A549 treated with dexamethasone at 1 μM for 4 hours (cell line): ENCODE results near the gene MRPL21. TPM values are rescaled to one million over a fixed set of nuclear protein-coding genes. Genes with fewer than 3 reads are reported as not detected.

ENCODE experiments used
- total RNA-seq: library from RNA; stranded (reverse); fragments of 200-300 nt; extraction: Qiagen RNA extraction; gene quantifications from 5 replicates; pipeline ENCODE4 v1.2.3, GENCODE V29; 2022

Gene MRPL21
- 112 to 130 TPM (median 121 TPM) in 5 replicates for total RNA-seq

DNA sequence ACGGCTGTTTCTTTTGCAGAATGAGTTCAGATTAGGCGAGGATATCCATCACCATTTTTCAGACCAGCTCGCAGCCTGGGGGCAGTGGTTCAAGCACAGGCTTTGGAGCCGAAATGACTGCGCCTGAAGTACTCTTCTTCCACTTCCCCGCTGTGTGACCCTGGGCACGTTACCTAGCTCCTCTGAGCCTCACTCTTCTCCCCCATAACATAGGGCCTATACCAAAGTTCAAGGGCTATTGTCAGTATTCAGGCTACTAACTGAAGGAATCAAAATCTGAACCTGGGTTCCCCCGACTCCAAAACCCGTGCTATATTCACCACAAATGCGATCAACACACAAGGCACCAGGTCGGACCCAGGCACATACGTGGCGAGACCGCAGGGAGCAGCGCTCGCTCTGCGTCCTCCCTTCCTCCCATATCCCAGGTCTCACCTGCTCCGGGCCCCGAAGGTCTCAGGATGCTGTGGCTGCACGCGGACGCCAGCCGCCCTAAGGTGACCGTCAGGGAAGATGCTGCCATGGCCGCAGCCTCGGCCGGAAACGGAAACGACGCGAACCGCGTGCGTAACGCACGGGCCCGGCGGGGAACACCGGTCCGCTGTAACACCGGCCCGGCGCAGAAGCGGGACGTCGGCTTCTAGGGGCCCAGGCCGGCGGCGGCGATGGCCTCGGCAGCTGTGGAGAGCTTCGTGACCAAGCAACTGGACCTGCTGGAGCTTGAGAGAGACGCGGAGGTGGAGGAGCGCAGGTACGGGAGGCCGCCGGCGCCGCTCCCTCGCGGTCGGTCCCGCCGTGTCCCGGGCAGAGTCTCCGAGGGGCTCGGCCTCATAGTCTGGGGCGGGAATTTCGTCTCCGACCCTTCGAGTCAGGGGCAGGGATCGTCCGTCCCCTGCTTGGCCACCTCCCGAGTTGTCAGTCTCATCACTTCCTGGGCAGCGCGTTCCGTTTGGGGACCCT, at the start of gene MRPL21, which contains the start of gene IGHMBP2:
TSS of gene MRPL21 (minus strand) at position 545 of the 960 bp plus-strand sequence. CDS start at position 523, 22 bp downstream.
TSS of gene IGHMBP2 (plus strand) at position 604 of the 960 bp plus-strand sequence. CDS start at position 666, 62 bp downstream.

DNA sequence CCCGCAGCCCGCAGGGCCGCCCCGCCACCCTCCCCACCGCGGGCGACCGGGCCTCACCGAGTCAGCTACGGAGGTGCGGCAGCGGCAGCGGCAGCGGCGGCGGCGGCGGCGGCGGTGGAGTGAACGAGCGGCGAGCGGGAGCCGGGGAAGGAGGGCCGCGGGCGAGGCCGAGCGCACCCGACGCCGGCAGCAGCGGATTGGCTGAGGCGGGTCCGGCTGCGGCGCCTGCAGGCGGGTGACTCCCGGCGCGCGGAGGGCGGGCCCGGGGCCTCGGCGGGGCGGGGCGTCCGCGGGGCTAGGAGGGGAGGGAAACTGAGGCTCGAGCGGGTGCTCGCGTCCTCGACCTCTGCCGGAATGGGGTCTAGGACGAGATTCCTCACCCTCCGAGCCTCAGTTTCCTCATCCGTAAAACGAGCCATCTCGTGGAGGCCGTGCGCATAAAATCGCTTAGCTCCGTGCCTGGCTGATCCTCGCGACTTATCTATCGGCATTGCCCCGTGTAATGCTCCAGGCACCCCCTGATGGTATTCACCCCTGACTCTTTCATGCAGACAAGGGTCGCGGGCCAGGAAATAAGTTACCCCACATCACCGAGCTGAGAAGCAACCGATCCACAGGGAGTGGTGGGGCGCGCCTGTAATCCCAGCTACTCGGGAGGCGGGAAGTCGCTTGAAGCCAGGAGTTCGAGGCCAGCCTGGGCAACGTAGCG, 61.8 kb downstream of the MRPL21 start, which contains the start of gene CPT1A:
TSS of gene CPT1A (minus strand) at position 199 of the 709 bp plus-strand sequence. CDS start 26,442 bp downstream, outside the sequence.

Other genes with a start within 250 kb of the MRPL21 start
- gene GAL, start 219.3 kb downstream of the MRPL21 start, total RNA-seq, result 12.0 to 21.5 TPM (median 18.0 TPM) in 5 replicates
- gene TESMIN, start 152.3 kb downstream of the MRPL21 start, total RNA-seq, result 3.9 to 6.2 TPM (median 5.8 TPM) in 5 replicates
- gene CPT1A, start 61.9 kb downstream of the MRPL21 start, total RNA-seq, result 24.2 to 38.7 TPM (median 34.8 TPM) in 5 replicates
- gene IGHMBP2, start 59 bp upstream of the MRPL21 start, total RNA-seq, result 11.5 to 16.2 TPM (median 14.6 TPM) in 5 replicates
- not detected in 5 replicates for gene MRGPRD, start 77.2 kb upstream of the MRPL21 start, total RNA-seq
- 0.03 to 0.07 TPM (median 0.05 TPM) in 4 of 5 replicates, not detected in the other for gene MRGPRF, start 109.4 kb upstream of the MRPL21 start, total RNA-seq
- gene TPCN2, start 145.1 kb upstream of the MRPL21 start, total RNA-seq, result 8.7 to 13.6 TPM (median 12.1 TPM) in 5 replicates